H9 (cell line): ENCODE results near the gene NSG1. TPM values are rescaled to one million over a fixed set of nuclear protein-coding genes. Genes with fewer than 3 reads are reported as not detected.

ENCODE experiments used
- DNase-seq: peaks from one replicate; pipeline ENCODE4 v3.0.0-alpha.2; 2017
- H2AFZ ChIP-seq: one replicate; pipeline ENCODE4 v1.6.1; 2013; ENCODE audit warnings: mild to moderate bottlenecking, low read length, control low read depth, moderate library complexity
- H2AK5ac ChIP-seq: 2 replicates; pipeline ENCODE4 v1.6.1; 2013; ENCODE audit warnings: low read length, control low read depth, mixed read lengths; ENCODE audit not compliant: insufficient read length
- H2BK120ac ChIP-seq: one replicate; pipeline ENCODE4 v1.6.1; 2013; ENCODE audit warnings: low read depth, mild to moderate bottlenecking, low read length, control low read depth, inconsistent platforms; ENCODE audit not compliant: poor library complexity, severe bottlenecking
- H2BK12ac ChIP-seq: 2 replicates; pipeline ENCODE4 v1.6.1; 2013; ENCODE audit warnings: low read length, control low read depth, mixed read lengths, low read depth; ENCODE audit not compliant: insufficient read length
- H2BK15ac ChIP-seq: 2 replicates; pipeline ENCODE4 v1.6.1; 2013; ENCODE audit warnings: low read depth, low read length, control low read depth
- H2BK20ac ChIP-seq: one replicate; pipeline ENCODE4 v1.6.1; 2013; ENCODE audit warnings: low read depth, mild to moderate bottlenecking, low read length, control low read depth, inconsistent platforms; ENCODE audit not compliant: poor library complexity, severe bottlenecking
- H2BK5ac ChIP-seq: 2 replicates; pipeline ENCODE4 v1.6.1; 2013; ENCODE audit warnings: low read length, control low read depth, mixed read lengths; ENCODE audit not compliant: insufficient read length
- H3K14ac ChIP-seq: 2 replicates; pipeline ENCODE4 v1.6.1; 2013; ENCODE audit warnings: low read length, control low read depth; ENCODE audit not compliant: insufficient read depth
- H3K18ac ChIP-seq: 2 replicates; pipeline ENCODE4 v1.6.1; 2013; ENCODE audit warnings: low read depth, mild to moderate bottlenecking, mixed read lengths, low read length, control low read depth; ENCODE audit not compliant: insufficient read length
- H3K23ac ChIP-seq: 2 replicates; pipeline ENCODE4 v1.6.1; 2013; ENCODE audit warnings: low read length, control low read depth, mixed read lengths, low read depth; ENCODE audit not compliant: insufficient read length
- H3K23me2 ChIP-seq: 2 replicates; pipeline ENCODE4 v1.6.1; 2013; ENCODE audit warnings: low read depth, mild to moderate bottlenecking, mixed read lengths, low read length, control low read depth; ENCODE audit not compliant: insufficient read length, poor library complexity, severe bottlenecking
- H3K27ac ChIP-seq: 2 replicates; pipeline ENCODE4 v1.5.1; 2013; ENCODE audit warnings: low read length, control low read depth, mixed read lengths, low read depth; ENCODE audit not compliant: insufficient read length
- H3K27me3 ChIP-seq: 2 replicates; pipeline ENCODE4 v1.6.1; 2013; ENCODE audit warnings: low read length, control low read depth, inconsistent platforms; ENCODE audit not compliant: insufficient read depth
- H3K4ac ChIP-seq: 2 replicates; pipeline ENCODE4 v1.6.1; 2013; ENCODE audit warnings: low read depth, mild to moderate bottlenecking, control low read depth, inconsistent platforms, low read length, moderate library complexity
- H3K4me1 ChIP-seq: 2 replicates; pipeline ENCODE4 v1.6.1; 2013; ENCODE audit warnings: low read length, control low read depth, inconsistent platforms; ENCODE audit not compliant: insufficient read depth
- H3K4me2 ChIP-seq: 2 replicates; pipeline ENCODE4 v1.6.1; 2013; ENCODE audit warnings: low read length, control low read depth, mixed read lengths; ENCODE audit not compliant: insufficient read length, insufficient read depth
- H3K56ac ChIP-seq: 2 replicates; pipeline ENCODE4 v1.6.1; 2013; ENCODE audit warnings: low read depth, mild to moderate bottlenecking, mixed read lengths, low read length, control low read depth; ENCODE audit not compliant: insufficient read length
- H3K79me1 ChIP-seq: 2 replicates; pipeline ENCODE4 v1.6.1; 2013; ENCODE audit warnings: low read depth, mild to moderate bottlenecking, moderate library complexity, low read length, control low read depth, inconsistent platforms; ENCODE audit not compliant: insufficient read depth, poor library complexity, severe bottlenecking
- H3K79me2 ChIP-seq: 2 replicates; pipeline ENCODE4 v1.6.1; 2013; ENCODE audit warnings: low read length, control low read depth, inconsistent platforms; ENCODE audit not compliant: insufficient read depth
- H3K9ac ChIP-seq: 2 replicates; pipeline ENCODE4 v1.6.1; 2013; ENCODE audit warnings: low read length, control low read depth, mixed read lengths; ENCODE audit not compliant: insufficient read length; ENCODE audit errors: extremely low read depth
- H3K9me3 ChIP-seq: one replicate; pipeline ENCODE4 v1.6.1; 2013; ENCODE audit warnings: low read depth, low read length, inconsistent platforms; ENCODE audit not compliant: control insufficient read depth
- H3T11ph ChIP-seq: one replicate; pipeline ENCODE4 v1.6.1; 2013; ENCODE audit warnings: mild to moderate bottlenecking, low read length, control low read depth, inconsistent platforms
- H4K20me1 ChIP-seq: one replicate; pipeline ENCODE4 v1.6.1; 2013; ENCODE audit not compliant: control insufficient read depth, insufficient read length, insufficient read depth
- H4K5ac ChIP-seq: 2 replicates; pipeline ENCODE4 v1.6.1; 2013; ENCODE audit warnings: low read depth, mild to moderate bottlenecking, mixed read lengths, low read length, control low read depth; ENCODE audit not compliant: insufficient read length
- H4K8ac ChIP-seq: replicated peaks from 2 replicates; pipeline ENCODE4 v1.6.1; 2013; ENCODE audit warnings: low read length, control low read depth, mixed read lengths, low read depth; ENCODE audit not compliant: insufficient read length
- H4K91ac ChIP-seq: 2 replicates; pipeline ENCODE4 v1.6.1; 2013; ENCODE audit warnings: low read depth, mild to moderate bottlenecking, moderate library complexity, mixed read lengths, low read length, control low read depth; ENCODE audit not compliant: insufficient read length
- H3K27ac Mint-ChIP-seq, 3 experiments: 2 replicates in 2 of 3; 3 replicates in 1 of 3; pipeline ENCODE4 v1.8.0; 2020 to 2021; ENCODE audit warnings: mixed read lengths in 3 of 3, mild to moderate bottlenecking in 1 of 3, moderate library complexity in 1 of 3
- H3K27me3 Mint-ChIP-seq: 2 replicates; pipeline ENCODE4 v1.8.0; 2021; ENCODE audit warnings: low read depth, mild to moderate bottlenecking, moderate library complexity, mixed read lengths
- H3K36me3 Mint-ChIP-seq, 3 experiments: 2 replicates in 2 of 3; 3 replicates in 1 of 3; pipeline ENCODE4 v1.8.0; 2020 to 2021; ENCODE audit warnings: low read depth in 3 of 3, mixed read lengths in 3 of 3; ENCODE audit not compliant: insufficient read depth in 1 of 3
- H3K4me1 Mint-ChIP-seq, 2 experiments: 2 replicates each; pipeline ENCODE4 v1.8.0; 2020; ENCODE audit warnings: mixed read lengths in 2 of 2
- H3K4me3 Mint-ChIP-seq, 2 experiments: 2 replicates in 1 of 2; 3 replicates in 1 of 2; pipeline ENCODE4 v1.8.0; 2020 to 2021; ENCODE audit warnings: mild to moderate bottlenecking in 2 of 2, mixed read lengths in 2 of 2, moderate library complexity in 1 of 2
- H3K9me3 Mint-ChIP-seq, 2 experiments: 2 replicates in 1 of 2; 3 replicates in 1 of 2; pipeline ENCODE4 v1.8.0; 2020; ENCODE audit warnings: mild to moderate bottlenecking in 2 of 2, mixed read lengths in 2 of 2, moderate library complexity in 1 of 2
- WGBS: extraction: QIAGEN DNeasy Blood & Tissue Kit; methylation state at CpG from one replicate; pipeline ENCODE4 v1.1.7; 2013; ENCODE audit warnings: missing lambda C conversion rate, low lambda C conversion rate, mixed read lengths; ENCODE audit not compliant: insufficient read length; ENCODE audit errors: extremely low coverage; 5-methylcytosine and 5-hydroxymethylcytosine counted together
- total RNA-seq: library from RNA; stranded (reverse); gene quantifications from 2 replicates; pipeline ENCODE4 v1.2.1, GENCODE V29; 2021
- TF ChIP-seq, protein P1 (sequence below): fragments of 200-600 bp; sonication (generic); conservative IDR thresholded peaks from 3 replicates; pipeline ENCODE4 v1.8.0; 2021; ENCODE audit warnings: antibody characterized with exemption, mild to moderate bottlenecking

NSG1 gene
- total RNA-seq, 1 experiment from 2014 or later, result 9.3 TPM

- DNase-seq, result no peak
- peak overlapping the region in 1 of 3 experiments; percentile 34; a peak in 1 of 7 replicates for H3K27ac Mint-ChIP-seq
These were observed 52.9 kb downstream of the NSG1 start for GRCh38 chr4:4439782-4440181.

More at GRCh38 chr4:4439782-4440181, 52.9 kb downstream of the NSG1 start:
- Histone ChIP-seq H4K20me1 (no peaks in the 10 kb centered on the region), H4K5ac (no peak overlapping the region), H3K9me3 (no peaks in the 10 kb centered on the region), H3K18ac (no peak overlapping the region), H3K9ac (no peak overlapping the region), H2BK5ac (no peak overlapping the region), H3K56ac (no peak overlapping the region), H2AK5ac (no peak overlapping the region), H3K4me1 (no peaks in the 10 kb centered on the region), H2BK20ac (no peak overlapping the region), H3K79me2 (no peaks in the 10 kb centered on the region), H3K14ac (no peak overlapping the region), H3K4me2 (no peak overlapping the region), H4K8ac (no peak overlapping the region), H2AFZ (no peak overlapping the region), H3K27me3 (no peaks in the 10 kb centered on the region), H2BK12ac (no peak overlapping the region), H2BK120ac (no peak overlapping the region), H4K91ac (no peak overlapping the region), H3K23me2 (no peaks in the 10 kb centered on the region), H3K4ac (no peak overlapping the region), H2BK15ac (no peak overlapping the region), H3K79me1 (no peaks in the 10 kb centered on the region), H3T11ph (no peak overlapping the region), H3K23ac (no peak overlapping the region), H3K27ac (no peak overlapping the region)
- Mint-ChIP-seq H3K27me3 (no peaks in the 10 kb centered on the region), H3K4me1 (peaks cover 7 to 9% of the 10 kb centered on the region in 2 experiments; a peak in 3 of 4 replicates), H3K9me3 (no peaks in the 10 kb centered on the region; a peak in 2 of 5 replicates), H3K4me3 (no peak overlapping the region), H3K36me3 (peaks cover 7 to 9% (median 8%) of the 10 kb centered on the region in 3 experiments; a peak in 4 of 7 replicates)
- TF ChIP-seq, protein P1, sequence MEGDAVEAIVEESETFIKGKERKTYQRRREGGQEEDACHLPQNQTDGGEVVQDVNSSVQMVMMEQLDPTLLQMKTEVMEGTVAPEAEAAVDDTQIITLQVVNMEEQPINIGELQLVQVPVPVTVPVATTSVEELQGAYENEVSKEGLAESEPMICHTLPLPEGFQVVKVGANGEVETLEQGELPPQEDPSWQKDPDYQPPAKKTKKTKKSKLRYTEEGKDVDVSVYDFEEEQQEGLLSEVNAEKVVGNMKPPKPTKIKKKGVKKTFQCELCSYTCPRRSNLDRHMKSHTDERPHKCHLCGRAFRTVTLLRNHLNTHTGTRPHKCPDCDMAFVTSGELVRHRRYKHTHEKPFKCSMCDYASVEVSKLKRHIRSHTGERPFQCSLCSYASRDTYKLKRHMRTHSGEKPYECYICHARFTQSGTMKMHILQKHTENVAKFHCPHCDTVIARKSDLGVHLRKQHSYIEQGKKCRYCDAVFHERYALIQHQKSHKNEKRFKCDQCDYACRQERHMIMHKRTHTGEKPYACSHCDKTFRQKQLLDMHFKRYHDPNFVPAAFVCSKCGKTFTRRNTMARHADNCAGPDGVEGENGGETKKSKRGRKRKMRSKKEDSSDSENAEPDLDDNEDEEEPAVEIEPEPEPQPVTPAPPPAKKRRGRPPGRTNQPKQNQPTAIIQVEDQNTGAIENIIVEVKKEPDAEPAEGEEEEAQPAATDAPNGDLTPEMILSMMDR, result no peak
- WGBS, result no CpG with 5 or more reads among the region's 4 CpGs
